ENCODE data around the gene LBP.

GRCh38 chr20:38395165-38395564 lies 48.9 kb downstream of the LBP start:
- TF ChIP-seq CTCF (IDR thresholded peaks at IDR 0.05; ENCODE audit: insufficient read depth, low read length, poor library complexity, severe bottlenecking) (no peak), EZH2phosphoT487 (conservative IDR thresholded peaks at IDR 0.05; ENCODE audit: low read length) (no peak)
